Measurements from ENCODE around the gene CAMK1D. TPM values are rescaled to one million over a fixed set of nuclear protein-coding genes. Genes with fewer than 3 reads are reported as not detected.

CAMK1D gene
- total RNA-seq, 1 experiment from 2014 or later: 3.9 TPM

GRCh38 chr10:12685261-12686058 lies 336.1 kb downstream of the CAMK1D start:
- no peak for DNase-seq (ENCODE audit: low read depth)

GRCh38 chr10:12687996-12688395 lies 338.6 kb downstream of the CAMK1D start:
- DNase-seq (ENCODE audit: low read depth): no peak

GRCh38 chr10:12689893-12690292 lies 340.5 kb downstream of the CAMK1D start:
- no peak for DNase-seq (ENCODE audit: low read depth)

- DNase-seq (ENCODE audit: low read depth): no peak
Measured at GRCh38 chr10:12690525-12691126, 341.3 kb downstream of the CAMK1D start.

GRCh38 chr10:12691596-12691995 lies 342.2 kb downstream of the CAMK1D start:
- DNase-seq (ENCODE audit: low read depth): no peak

GRCh38 chr10:12697764-12698163 lies 348.4 kb downstream of the CAMK1D start:
- DNase-seq (ENCODE audit: low read depth): no peak

GRCh38 chr10:12699258-12699700 lies 349.9 kb downstream of the CAMK1D start:
- no peak for DNase-seq (ENCODE audit: low read depth)

GRCh38 chr10:12699781-12700556 lies 350.6 kb downstream of the CAMK1D start:
- no peak for DNase-seq (ENCODE audit: low read depth)

GRCh38 chr10:12700557-12700874 lies 351.2 kb downstream of the CAMK1D start:
- no peak for DNase-seq (ENCODE audit: low read depth)

GRCh38 chr10:12701696-12702095 lies 352.3 kb downstream of the CAMK1D start:
- no peak for DNase-seq (ENCODE audit: low read depth)

- no peak for DNase-seq (ENCODE audit: low read depth)
Measured at GRCh38 chr10:12702215-12702770, 352.9 kb downstream of the CAMK1D start.

- DNase-seq (ENCODE audit: low read depth): no peak
Measured at GRCh38 chr10:12703126-12703525, 353.8 kb downstream of the CAMK1D start.

GRCh38 chr10:12703813-12704212 lies 354.5 kb downstream of the CAMK1D start:
- DNase-seq (ENCODE audit: low read depth): peak; percentile 69

GRCh38 chr10:12704488-12704887 lies 355.1 kb downstream of the CAMK1D start:
- DNase-seq (ENCODE audit: low read depth): no peak

- peak; percentile 44 for DNase-seq (ENCODE audit: low read depth)
Measured at GRCh38 chr10:12705943-12706342, 356.6 kb downstream of the CAMK1D start.

GRCh38 chr10:12707461-12708185 lies 358.3 kb downstream of the CAMK1D start:
- peak; percentile 93 for DNase-seq (ENCODE audit: low read depth)

GRCh38 chr10:12709000-12709401 lies 359.7 kb downstream of the CAMK1D start:
- DNase-seq (ENCODE audit: low read depth): peak; percentile 65

- peak; percentile 57 for DNase-seq (ENCODE audit: low read depth)
Measured at GRCh38 chr10:12709521-12709963, 360.2 kb downstream of the CAMK1D start.

- DNase-seq (ENCODE audit: low read depth): no peak
Measured at GRCh38 chr10:12710157-12710556, 360.8 kb downstream of the CAMK1D start.

GRCh38 chr10:12710594-12711349 lies 361.4 kb downstream of the CAMK1D start:
- DNase-seq (ENCODE audit: low read depth): peak; percentile 74

Data from HT1080 (cell line).